Calu3 (cell line): Measurements from ENCODE around the gene SLC4A8. TPM values are rescaled to one million over a fixed set of nuclear protein-coding genes. Genes with fewer than 3 reads are reported as not detected.
"Not testable (repeated sequence)": the region's sequence is repeated elsewhere in the genome, so short reads cannot be mapped to it uniquely, and the experiment has no call there.

Experiments used
- BruUV-seq: library from RNA; stranded (reverse); fragments of 400-500 nt; replicated peaks from 2 replicates; lab custom pipeline; 2021; lab: Mats Ljungman, UMichigan
- CTCF ChIA-PET: fragments of 300-600 bp; sonication (Branson Sonifier 250); formaldehyde crosslinking; loops from one replicate; lab custom pipeline; 2022; ENCODE audit warnings: antibody characterized with exemption; lab: Charles Lee
- DNase-seq: peaks from one replicate; pipeline ENCODE4 v3.0.0; 2022
- H3K27ac Mint-ChIP-seq: one replicate; pipeline ENCODE4 v1.8.0; 2022; ENCODE audit warnings: mixed read lengths; ENCODE audit not compliant: unreplicated experiment
- H3K27me3 Mint-ChIP-seq: one replicate; pipeline ENCODE4 v1.8.0; 2022; ENCODE audit warnings: mixed read lengths; ENCODE audit not compliant: unreplicated experiment
- H3K36me3 Mint-ChIP-seq: one replicate; pipeline ENCODE4 v1.8.0; 2022; ENCODE audit warnings: mild to moderate bottlenecking, moderate library complexity, mixed read lengths; ENCODE audit not compliant: insufficient read depth, unreplicated experiment
- H3K4me1 Mint-ChIP-seq: one replicate; pipeline ENCODE4 v1.8.0; 2022; ENCODE audit warnings: mild to moderate bottlenecking, low read depth, mixed read lengths; ENCODE audit not compliant: unreplicated experiment
- H3K4me3 Mint-ChIP-seq: one replicate; pipeline ENCODE4 v1.8.0; 2022; ENCODE audit warnings: mild to moderate bottlenecking, low read depth, moderate library complexity, mixed read lengths; ENCODE audit not compliant: unreplicated experiment
- H3K9me3 Mint-ChIP-seq: one replicate; pipeline ENCODE4 v1.8.0; 2022; ENCODE audit warnings: low read depth, mixed read lengths; ENCODE audit not compliant: unreplicated experiment
- intact Hi-C: fragments of 100-400 bp; cut with micrococcal nuclease; formaldehyde crosslinking; loops from one replicate; pipeline ENCODE4 v1.10.0; 2022; ENCODE audit not compliant: unreplicated experiment
- total RNA-seq: library from RNA; stranded (reverse); gene quantifications from 2 replicates; pipeline ENCODE4 v1.2.3, GENCODE V29; 2022
- TF ChIP-seq, protein P1 (sequence below): fragments of 200-600 bp; IDR thresholded peaks from one replicate; pipeline ENCODE4 v1.8.0; 2022; ENCODE audit warnings: antibody characterized with exemption; ENCODE audit not compliant: unreplicated experiment

The SLC4A8 gene
- total RNA-seq, 1 experiment from 2014 or later = 1.1 TPM

DNA sequence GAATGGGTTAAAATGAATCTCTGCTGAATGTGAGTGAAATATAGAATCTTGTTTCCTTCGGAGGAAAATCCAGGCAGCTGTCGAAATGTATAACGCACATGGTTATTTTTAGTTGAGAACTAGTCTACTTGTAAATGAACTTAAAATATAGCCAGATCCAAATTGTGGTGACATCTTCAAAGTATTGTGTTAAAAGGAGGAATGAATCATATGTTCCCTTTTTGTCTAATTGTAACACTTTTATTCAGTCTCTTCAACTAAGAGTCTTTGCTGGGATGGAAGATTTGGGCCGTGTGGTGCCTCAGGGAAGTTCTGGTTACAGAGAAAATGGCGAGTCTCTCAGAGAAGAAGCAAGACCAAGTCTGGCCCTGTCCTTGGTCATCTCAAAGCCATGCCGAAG lies 82.5 kb downstream of the SLC4A8 start:
- Mint-ChIP-seq H3K9me3 (no peaks in the 10 kb centered on the region), H3K27me3 (peaks cover 71% of the 10 kb centered on the region), H3K36me3 (no peaks in the 10 kb centered on the region), H3K27ac (no peak overlapping the region), H3K4me3 (no peak overlapping the region), H3K4me1 (no peaks in the 10 kb centered on the region)
- intact Hi-C loops = no loop called here
- DNase-seq = no peak
- CTCF ChIA-PET = no interaction called here
- TF ChIP-seq, protein P1, sequence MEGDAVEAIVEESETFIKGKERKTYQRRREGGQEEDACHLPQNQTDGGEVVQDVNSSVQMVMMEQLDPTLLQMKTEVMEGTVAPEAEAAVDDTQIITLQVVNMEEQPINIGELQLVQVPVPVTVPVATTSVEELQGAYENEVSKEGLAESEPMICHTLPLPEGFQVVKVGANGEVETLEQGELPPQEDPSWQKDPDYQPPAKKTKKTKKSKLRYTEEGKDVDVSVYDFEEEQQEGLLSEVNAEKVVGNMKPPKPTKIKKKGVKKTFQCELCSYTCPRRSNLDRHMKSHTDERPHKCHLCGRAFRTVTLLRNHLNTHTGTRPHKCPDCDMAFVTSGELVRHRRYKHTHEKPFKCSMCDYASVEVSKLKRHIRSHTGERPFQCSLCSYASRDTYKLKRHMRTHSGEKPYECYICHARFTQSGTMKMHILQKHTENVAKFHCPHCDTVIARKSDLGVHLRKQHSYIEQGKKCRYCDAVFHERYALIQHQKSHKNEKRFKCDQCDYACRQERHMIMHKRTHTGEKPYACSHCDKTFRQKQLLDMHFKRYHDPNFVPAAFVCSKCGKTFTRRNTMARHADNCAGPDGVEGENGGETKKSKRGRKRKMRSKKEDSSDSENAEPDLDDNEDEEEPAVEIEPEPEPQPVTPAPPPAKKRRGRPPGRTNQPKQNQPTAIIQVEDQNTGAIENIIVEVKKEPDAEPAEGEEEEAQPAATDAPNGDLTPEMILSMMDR = no peak
- BruUV-seq = no TSS peak

DNA sequence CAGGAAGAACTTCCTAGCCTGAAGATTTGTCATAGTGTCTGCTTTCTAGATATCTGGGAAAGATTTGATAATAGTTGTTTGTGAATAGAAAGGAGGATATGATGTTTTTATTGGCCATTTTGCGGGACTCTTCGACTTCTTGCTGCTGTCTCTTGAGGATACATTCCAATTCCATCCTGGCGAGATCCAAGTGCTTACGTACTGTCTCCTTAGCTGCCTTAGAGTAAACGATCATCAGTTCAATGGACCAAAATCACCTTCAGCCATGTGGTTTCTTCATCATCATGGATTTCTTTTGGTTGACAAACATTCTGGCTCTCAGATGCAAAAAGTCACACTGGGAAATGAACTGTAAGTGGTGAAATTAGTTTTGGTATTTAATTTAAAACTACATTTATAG lies 83.7 kb downstream of the SLC4A8 start:
- no peak for DNase-seq
- BruUV-seq = no TSS peak
- H3K27me3 Mint-ChIP-seq = peaks cover 83% of the 10 kb centered on the region

GRCh38 chr12:51511546-51512260 lies 87.1 kb downstream of the SLC4A8 start:
- intact Hi-C loops = no loop called here
- Mint-ChIP-seq H3K36me3 (no peaks in the 10 kb centered on the region), H3K27me3 (peaks cover 85% of the 10 kb centered on the region), H3K27ac (no peak overlapping the region), H3K4me3 (no peak overlapping the region), H3K9me3 (no peaks in the 10 kb centered on the region), H3K4me1 (no peaks in the 10 kb centered on the region)
- no TSS peak for BruUV-seq
- TF ChIP-seq, protein P1 = no peak
- no peak for DNase-seq
- CTCF ChIA-PET = interaction anchor here (0.6 kb wide), 1 partner anchor 395 kb away, joined by 8 read pairs; the partner anchor contains the start of gene ACVRL1

More for the DNA sequence above, 83.7 kb downstream of the SLC4A8 start:
- Mint-ChIP-seq H3K4me3 (no peak overlapping the region), H3K9me3 (no peaks in the 10 kb centered on the region), H3K4me1 (no peaks in the 10 kb centered on the region), H3K27ac (no peak overlapping the region), H3K36me3 (no peaks in the 10 kb centered on the region)
- intact Hi-C loops = no loop called here
- CTCF ChIA-PET = no interaction called here
- TF ChIP-seq, protein P1 = no peak

DNA sequence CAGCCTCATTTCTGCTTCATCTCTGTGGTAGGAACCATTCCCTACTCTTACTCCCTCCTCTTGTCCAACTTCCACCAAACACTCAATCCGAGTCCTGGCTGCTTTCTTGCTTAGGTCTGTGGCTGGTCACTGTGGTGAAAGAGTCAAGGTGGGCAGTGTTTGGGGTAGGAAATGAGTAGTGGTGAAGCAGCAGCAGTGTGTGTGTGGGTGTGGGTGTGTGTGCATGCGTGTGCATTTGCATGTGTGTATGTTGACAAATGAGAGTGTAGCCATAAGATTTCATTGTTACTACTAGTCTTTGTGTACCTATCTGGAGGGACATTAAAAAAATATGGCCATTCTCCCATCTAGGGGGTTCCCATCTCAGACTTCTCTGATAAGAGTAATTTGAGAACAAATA lies 87.8 kb downstream of the SLC4A8 start:
- no peak for DNase-seq
- no peak overlapping the region for H3K4me3 Mint-ChIP-seq
- TF ChIP-seq, protein P1 = no peak
- H3K27ac Mint-ChIP-seq = no peak overlapping the region
- no TSS peak for BruUV-seq
- no peaks in the 10 kb centered on the region for H3K4me1 Mint-ChIP-seq
- CTCF ChIA-PET = no interaction called here
- no peaks in the 10 kb centered on the region for H3K9me3 Mint-ChIP-seq
- H3K27me3 Mint-ChIP-seq = peaks cover 86% of the 10 kb centered on the region
- intact Hi-C loops = no loop called here
- no peaks in the 10 kb centered on the region for H3K36me3 Mint-ChIP-seq

GRCh38 chr12:51515037-51515436 lies 90.4 kb downstream of the SLC4A8 start:
- BruUV-seq, DNase-seq, CTCF ChIA-PET, H3K36me3 Mint-ChIP-seq, H3K9me3 Mint-ChIP-seq, H3K4me1 Mint-ChIP-seq, H3K27ac Mint-ChIP-seq, H3K4me3 Mint-ChIP-seq, intact Hi-C loops: not testable (repeated sequence)
- H3K27me3 Mint-ChIP-seq = peaks cover 73% of the 10 kb centered on the region
